GM21447 (cell line): ENCODE results near the gene MACC1.

Source experiments
- ATAC-seq: cut with Tn5 transposase; IDR thresholded peaks from one replicate; pipeline ENCODE4 v1.9.1; 2021; ENCODE audit not compliant: unreplicated experiment

Gene MACC1, protein sequence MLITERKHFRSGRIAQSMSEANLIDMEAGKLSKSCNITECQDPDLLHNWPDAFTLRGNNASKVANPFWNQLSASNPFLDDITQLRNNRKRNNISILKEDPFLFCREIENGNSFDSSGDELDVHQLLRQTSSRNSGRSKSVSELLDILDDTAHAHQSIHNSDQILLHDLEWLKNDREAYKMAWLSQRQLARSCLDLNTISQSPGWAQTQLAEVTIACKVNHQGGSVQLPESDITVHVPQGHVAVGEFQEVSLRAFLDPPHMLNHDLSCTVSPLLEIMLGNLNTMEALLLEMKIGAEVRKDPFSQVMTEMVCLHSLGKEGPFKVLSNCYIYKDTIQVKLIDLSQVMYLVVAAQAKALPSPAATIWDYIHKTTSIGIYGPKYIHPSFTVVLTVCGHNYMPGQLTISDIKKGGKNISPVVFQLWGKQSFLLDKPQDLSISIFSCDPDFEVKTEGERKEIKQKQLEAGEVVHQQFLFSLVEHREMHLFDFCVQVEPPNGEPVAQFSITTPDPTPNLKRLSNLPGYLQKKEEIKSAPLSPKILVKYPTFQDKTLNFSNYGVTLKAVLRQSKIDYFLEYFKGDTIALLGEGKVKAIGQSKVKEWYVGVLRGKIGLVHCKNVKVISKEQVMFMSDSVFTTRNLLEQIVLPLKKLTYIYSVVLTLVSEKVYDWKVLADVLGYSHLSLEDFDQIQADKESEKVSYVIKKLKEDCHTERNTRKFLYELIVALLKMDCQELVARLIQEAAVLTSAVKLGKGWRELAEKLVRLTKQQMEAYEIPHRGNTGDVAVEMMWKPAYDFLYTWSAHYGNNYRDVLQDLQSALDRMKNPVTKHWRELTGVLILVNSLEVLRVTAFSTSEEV

DNA sequence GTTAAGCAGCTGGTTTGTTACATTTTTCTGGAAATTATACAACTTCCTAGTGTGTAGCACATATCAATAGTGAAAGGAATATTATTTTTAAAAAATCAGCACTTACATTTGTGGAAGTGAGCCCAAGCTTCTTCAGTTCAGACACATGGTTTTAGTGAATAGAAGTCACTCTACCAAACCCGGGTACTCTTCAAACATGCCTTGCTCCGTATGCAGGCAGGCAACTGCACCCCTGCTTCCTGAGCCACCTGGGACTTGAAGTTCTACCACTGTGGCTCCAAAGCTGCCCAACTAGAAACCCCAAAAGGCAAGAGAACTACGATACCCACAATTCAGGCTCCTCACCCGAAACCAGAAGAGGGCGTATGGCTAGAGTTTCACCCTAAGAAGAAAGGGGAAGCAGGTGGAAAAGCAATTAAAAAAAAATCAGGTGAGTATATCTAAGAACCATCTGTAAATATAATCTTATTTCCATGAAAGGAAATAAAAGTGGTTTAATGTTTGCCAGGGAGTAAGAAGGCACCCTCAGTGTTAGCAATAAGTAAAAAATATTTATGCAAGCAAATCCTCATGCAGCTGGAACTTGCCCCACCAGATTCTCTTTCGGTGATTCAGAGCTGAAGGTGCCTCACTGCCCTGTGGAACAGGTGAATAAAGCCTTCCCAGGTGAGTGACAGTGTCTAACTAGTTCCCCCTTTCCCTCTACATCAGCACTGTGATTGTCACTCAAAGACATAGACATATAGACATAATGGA lies at the start of gene MACC1:
TSS of gene MACC1 (minus strand) at position 192 of the 756 bp plus-strand sequence. CDS start 55,522 bp downstream, outside the sequence.
- peak; percentile 47 for ATAC-seq

DNA sequence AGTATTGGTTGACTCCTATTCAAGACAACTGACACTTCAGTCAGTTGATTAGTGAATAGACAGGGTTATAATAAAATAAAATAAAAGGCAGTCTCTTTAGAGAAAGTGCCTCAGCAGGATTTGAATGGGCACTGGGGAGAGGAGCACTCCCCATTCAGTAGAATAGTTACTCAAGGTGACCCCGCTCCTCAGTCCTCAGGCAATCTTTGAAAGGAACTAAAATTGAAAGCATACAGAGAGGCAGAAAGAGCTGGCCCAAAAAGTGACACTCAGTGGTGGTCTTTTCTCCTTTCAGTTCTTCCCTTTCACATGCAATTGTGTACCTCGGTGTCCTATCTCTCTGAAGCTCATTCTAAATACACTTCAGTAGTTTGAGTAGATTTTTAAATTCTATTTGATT lies 47.4 kb upstream of the MACC1 start:
- no peak for ATAC-seq

GRCh38 chr7:20260223-20260622 lies 43.0 kb upstream of the MACC1 start:
- ATAC-seq: no peak

DNA sequence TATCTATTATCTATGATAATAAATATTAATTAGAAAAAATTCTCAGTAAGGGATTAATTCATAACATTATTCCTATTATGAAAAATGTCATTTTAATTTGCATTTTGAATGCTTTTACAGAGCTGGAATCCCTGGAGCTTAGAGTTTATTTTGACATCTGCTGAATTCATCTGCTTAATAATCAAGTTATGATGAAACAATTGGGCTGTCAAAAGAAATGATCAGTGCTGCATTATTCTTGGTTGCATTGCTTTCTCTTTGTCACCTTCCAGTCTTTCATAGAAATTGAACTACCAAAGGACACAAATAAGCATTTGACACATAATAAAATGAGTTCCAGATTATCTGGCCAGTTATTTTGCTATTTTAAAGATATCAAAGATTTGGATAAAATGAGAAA lies 40.0 kb upstream of the MACC1 start:
- ATAC-seq: no peak

GRCh38 chr7:20249920-20250319 lies 32.7 kb upstream of the MACC1 start:
- no peak for ATAC-seq

DNA sequence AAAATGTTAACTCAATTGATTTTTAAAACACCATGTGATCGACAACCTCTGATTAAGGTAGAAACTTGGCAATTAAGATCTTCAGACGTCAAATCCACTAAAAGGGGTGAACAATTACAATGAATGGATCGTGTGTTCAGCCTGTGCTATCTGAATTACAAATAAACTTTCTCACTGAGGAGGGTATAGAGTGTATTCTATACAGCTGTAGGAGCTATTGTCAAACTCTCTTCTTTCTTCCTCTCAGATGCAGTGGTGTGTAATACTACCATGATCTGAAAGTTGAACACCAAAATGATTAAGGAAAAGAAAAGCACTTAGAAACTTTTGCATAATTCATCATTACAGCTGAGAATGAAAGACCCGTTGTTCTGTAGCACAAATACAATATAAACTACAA lies 32.2 kb upstream of the MACC1 start:
- no peak for ATAC-seq

DNA sequence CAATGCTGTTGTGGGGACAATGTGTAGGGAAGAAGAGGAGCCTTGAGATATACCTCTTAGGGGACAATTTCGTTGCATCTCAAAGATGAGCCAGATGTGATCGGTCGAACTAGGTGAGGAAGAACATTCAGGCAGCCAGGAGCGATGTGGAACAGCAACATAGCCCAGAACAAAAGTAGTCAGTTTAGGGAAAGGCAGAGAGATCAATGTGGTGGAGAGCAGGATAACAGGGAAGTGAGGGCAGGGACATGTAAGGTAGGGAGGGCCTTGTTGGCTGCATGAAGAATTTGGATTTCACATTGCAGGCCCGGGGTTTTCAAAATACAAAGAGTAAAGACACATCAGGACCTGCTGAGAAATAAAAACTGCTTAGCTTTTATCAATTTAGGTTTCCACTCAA lies 29.1 kb upstream of the MACC1 start:
- ATAC-seq: no peak

DNA sequence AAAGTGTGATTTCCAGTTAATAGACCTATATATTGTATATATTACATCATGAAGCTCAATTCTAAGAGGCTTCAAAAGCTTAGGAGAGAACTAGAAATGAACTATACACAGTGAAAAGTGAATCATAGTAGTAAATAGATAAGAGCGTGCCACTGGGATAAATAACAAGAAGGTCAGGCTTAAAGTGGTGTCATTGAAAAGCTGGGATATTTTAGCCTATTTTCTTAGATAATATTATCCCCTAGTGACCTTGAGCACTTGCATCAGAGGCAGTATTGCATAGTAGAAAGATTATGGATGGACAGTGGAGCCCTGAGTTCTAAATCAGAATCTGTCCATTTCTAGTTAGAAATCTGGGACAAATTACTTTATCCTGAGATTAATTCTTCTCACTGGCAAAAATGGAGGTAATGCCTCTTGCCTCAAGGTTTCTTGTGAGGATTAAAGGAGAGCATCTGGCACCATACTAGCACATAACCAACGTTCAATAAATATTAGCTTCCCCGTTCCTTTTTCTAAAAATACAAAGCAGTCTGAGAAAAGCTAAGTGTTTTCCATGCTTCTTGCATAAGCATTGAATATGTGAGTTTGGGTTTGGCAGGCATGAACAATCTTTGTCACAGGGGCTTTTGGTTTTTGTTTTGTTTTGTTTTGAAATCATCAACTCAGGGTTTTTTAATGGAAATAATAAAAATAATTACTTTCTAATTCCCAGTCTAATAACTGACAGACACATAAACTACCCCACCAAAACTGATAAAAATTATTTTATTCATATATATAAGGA lies 27.3 kb upstream of the MACC1 start:
- no peak for ATAC-seq

GRCh38 chr7:20241911-20242261 lies 24.7 kb upstream of the MACC1 start:
- ATAC-seq: peak; percentile 25

DNA sequence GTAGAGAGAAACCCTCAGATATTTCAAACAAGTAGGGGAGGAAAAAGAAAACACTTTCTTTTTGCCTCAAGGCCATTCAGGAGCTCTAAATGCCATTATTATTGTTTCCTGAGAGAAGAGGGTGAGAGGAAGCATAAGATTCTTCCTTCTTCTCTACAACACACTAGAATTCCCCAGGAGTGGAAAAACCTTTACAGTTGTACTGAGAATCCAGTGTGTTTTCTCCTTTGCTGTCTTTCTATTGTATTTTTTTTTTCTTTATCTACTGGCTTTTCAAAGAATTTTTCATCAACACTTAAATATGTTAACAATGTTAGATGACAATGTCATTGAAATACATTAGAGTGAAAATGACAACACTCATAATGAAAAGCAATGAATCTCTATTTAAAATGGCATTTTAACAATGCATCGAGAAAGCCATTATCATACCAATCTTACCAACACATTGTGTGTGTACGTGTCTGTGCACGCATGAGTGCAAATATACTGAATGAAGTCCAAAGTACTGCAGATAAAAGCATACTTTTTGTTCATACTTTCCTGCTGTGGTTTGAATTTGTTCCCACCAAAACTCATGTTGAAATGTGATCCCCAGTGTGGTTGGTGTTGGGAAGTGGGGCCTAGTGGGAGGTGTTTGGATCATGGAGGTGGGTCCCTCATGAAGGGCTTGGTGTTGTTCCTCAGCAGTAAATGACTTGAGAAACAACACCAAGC lies 24.2 kb upstream of the MACC1 start:
- ATAC-seq: no peak

- peak; percentile 44 for ATAC-seq
These were observed 23.1 kb upstream of the MACC1 start for GRCh38 chr7:20240080-20240926.

DNA sequence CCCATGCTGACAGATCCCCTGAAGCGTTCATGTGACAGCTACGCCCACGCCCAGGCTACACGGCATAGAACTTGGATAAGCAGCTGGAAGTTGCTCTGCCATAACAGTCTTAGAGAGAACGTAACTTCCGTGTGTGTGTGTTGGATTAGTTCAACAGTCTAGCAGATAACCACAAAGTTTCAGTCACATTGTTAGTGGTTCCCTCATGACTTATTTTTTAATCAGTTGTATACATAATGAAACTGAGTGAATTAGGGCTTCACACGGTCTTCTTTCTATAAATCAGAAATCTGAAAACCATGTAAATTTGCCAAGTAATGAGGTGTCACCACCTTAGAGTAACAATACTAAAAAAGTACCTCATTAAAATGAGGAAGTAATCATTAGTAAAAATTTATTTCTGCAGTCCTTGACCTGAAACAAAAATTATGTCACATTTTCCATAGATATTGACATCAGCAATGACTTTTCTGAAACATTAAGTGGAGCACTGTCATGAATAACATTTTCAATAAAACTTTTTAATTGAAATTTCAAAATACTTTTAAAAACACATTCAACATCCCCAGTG lies 21.7 kb upstream of the MACC1 start:
- ATAC-seq: peak; percentile 81

DNA sequence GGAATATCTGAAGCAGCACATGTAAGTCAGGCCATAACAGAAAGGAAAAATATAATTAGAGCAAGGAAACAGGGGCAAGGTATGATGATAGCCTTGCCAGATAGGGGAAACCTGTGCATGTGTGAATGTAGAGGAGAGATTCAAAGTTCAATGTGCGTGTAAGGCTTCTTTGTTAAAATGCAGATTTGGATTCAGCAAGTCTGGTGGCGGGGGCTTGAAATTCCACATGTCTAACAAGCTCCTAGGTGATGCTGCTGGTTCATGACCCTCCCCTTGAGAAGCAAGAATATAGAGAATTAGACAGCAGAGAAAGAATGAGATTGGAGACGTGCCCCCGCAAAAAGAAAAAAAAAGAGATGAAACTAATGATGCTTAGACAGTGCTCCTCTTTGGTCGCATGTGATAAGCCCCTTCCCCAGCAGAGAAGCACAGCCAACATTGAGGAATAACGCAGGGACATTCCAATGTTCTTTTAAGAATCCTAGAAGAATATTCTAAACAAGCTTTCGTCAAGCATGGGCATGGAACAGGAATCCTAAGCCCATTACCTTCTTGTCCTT lies 21.1 kb upstream of the MACC1 start:
- no peak for ATAC-seq

GRCh38 chr7:20237464-20238193 lies 20.4 kb upstream of the MACC1 start:
- no peak for ATAC-seq

DNA sequence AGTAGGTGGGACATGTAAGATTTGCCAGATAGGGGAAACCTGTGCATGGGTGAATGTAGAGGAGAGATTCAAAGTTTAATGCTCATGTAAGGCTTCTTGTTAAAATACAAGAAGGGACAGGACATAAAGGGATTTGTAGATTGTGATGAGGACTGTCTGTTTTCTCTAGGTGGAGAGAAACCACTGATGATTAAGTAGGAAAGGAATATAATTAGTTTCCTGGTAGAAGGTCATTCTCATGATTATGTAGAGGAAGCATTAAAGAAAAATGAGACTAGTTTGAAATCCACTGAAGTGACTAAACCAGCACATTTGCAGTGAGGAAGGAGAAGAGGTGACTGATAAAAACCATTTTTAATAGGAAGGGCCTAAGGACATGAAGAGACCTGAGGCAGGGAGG lies 19.6 kb upstream of the MACC1 start:
- no peak for ATAC-seq

- ATAC-seq: no peak
These were observed 18.9 kb upstream of the MACC1 start for GRCh38 chr7:20236043-20236442.

DNA sequence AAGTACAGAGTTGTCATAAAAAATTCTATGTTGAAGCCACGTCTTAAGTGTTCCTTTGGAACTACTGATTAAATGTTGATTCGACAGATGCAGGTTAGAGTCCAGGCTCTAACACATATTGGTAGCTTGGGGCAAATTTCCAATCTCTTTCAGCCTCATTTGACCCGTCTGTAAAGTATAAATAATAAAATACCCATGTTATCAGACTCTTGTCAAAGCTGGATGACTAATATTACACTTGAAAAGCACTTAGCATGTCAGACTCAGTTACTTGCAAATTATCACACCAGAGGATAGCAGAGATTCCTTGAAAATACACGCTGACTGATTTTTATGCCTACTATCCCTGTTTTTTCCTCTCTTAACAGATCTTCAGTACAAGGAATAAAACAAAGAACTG lies 18.1 kb upstream of the MACC1 start:
- ATAC-seq: no peak

- no peak for ATAC-seq
These were observed 16.2 kb upstream of the MACC1 start for GRCh38 chr7:20233362-20233761.
